H1 (cell line): ENCODE measurements around the gene FKBP2.

Experiments used
- CHD2 ChIP-seq: IDR thresholded peaks from 2 replicates; pipeline ENCODE4 v1.6.1; 2012; ENCODE audit warnings: low read length, improper control_type of control experiment
- CTCF ChIP-seq, 3 experiments: IDR thresholded peaks; 1 replicate in 2 of 3; 2 replicates in 1 of 3; pipeline versions ENCODE4 v1.5.1 to v1.6.1; 2011; ENCODE audit warnings: low read length in 3 of 3, mild to moderate bottlenecking in 3 of 3, inconsistent platforms in 2 of 3, low read depth in 1 of 3, moderate library complexity in 1 of 3; ENCODE audit not compliant: insufficient read depth in 1 of 3; ENCODE audit errors: control extremely low read depth in 1 of 3
- E2F6 ChIP-seq: IDR thresholded peaks from 2 replicates; pipeline ENCODE4 v1.6.1; 2012; ENCODE audit warnings: inconsistent platforms
- EGR1 ChIP-seq: IDR thresholded peaks from 2 replicates; pipeline ENCODE4 v1.6.1; 2011; ENCODE audit warnings: low read depth, low read length, borderline replicate concordance
- EZH2 ChIP-seq: fragments of 200-600 bp; sonication (generic); IDR thresholded peaks from 2 replicates; pipeline ENCODE4 v1.7.1; 2012; ENCODE audit warnings: low read depth, mild to moderate bottlenecking, moderate library complexity, low read length, inconsistent platforms; ENCODE audit not compliant: severe bottlenecking
- JUN ChIP-seq: IDR thresholded peaks from 2 replicates; pipeline ENCODE4 v1.6.1; 2011; ENCODE audit warnings: low read depth, mild to moderate bottlenecking, improper control_type of control experiment, low read length
- KDM1A ChIP-seq: fragments of 200-600, 300-600 bp; sonication (generic); IDR thresholded peaks from 2 replicates; pipeline ENCODE4 v1.7.1; 2016; ENCODE audit warnings: mild to moderate bottlenecking, low read length, borderline replicate concordance
- POLR2A ChIP-seq, 2 experiments: IDR thresholded peaks; 1 replicate in 1 of 2; 2 replicates in 1 of 2; pipeline ENCODE4 v1.6.1; 2011; ENCODE audit warnings: low read depth in 2 of 2, low read length in 2 of 2, mild to moderate bottlenecking in 2 of 2; ENCODE audit errors: control extremely low read depth in 1 of 2
- RAD21 ChIP-seq, 2 experiments: IDR thresholded peaks in 1 of 2; conservative IDR thresholded peaks in 1 of 2; 2 replicates each; pipeline ENCODE4 v1.6.1; 2011; ENCODE audit warnings: low read depth in 2 of 2, low read length in 2 of 2, improper control_type of control experiment in 1 of 2, inconsistent platforms in 1 of 2, mild to moderate bottlenecking in 1 of 2, moderate library complexity in 1 of 2
- RXRA ChIP-seq: IDR thresholded peaks from 2 replicates; pipeline ENCODE4 v1.6.1; 2011; ENCODE audit warnings: low read depth, mild to moderate bottlenecking, low read length, moderate library complexity; ENCODE audit not compliant: insufficient read depth
- SP1 ChIP-seq: IDR thresholded peaks from 2 replicates; pipeline ENCODE4 v1.6.1; 2011; ENCODE audit warnings: low read depth, low read length
- SUZ12 ChIP-seq: fragments of 200-600 bp; sonication (generic); IDR thresholded peaks from 2 replicates; pipeline ENCODE4 v1.6.1; 2012; ENCODE audit warnings: mild to moderate bottlenecking, inconsistent platforms, low read length, moderate library complexity, mixed read lengths
- ZNF274 ChIP-seq: IDR thresholded peaks from 2 replicates; pipeline ENCODE4 v1.7.0; 2012; ENCODE audit warnings: low read length, borderline replicate concordance; ENCODE audit errors: extremely low read depth

- TF ChIP-seq SP1 (no peak), RAD21 (IDR thresholded peaks at IDR 0.05 in 1 of 2, conservative IDR thresholded peaks at IDR 0.05 in 1 of 2; ENCODE audit: low read depth in 2 of 2, low read length in 2 of 2) (no peak), E2F6 (no peak), POLR2A (IDR thresholded peaks at IDR 0.05; ENCODE audit: control extremely low read depth in 1 of 2, low read depth in 2 of 2, low read length in 2 of 2) (0 out of 3 replicates have a peak, but pooled peaks of 1 of the 2 experiments have one; percentile 50), JUN (no peak), ZNF274 (no peak), SUZ12 (no peak), EZH2 (no peak), EGR1 (no peak), CTCF (IDR thresholded peaks at IDR 0.05; ENCODE audit: control extremely low read depth in 1 of 3, insufficient read depth in 1 of 3, low read depth in 1 of 3, low read length in 3 of 3) (no peak), CHD2 (no peak), RXRA (no peak), KDM1A (no peak)
Measured at GRCh38 chr11:64222651-64223000, 18.3 kb upstream of the FKBP2 start.
